Uterus (tissue), 4 donors: ENCODE results near the gene EML5. TPM values are rescaled to one million over a fixed set of nuclear protein-coding genes. Genes with fewer than 3 reads are reported as not detected.

Experiments
- DNase-seq, 2 donors: peaks; one replicate each; pipeline ENCODE4 v3.0.0-alpha.2; 2019 to 2020
- H3K27ac ChIP-seq, 2 donors: fragments of 200-600 bp; sonication (generic); 1 replicate in 1 of 2; 2 replicates in 1 of 2; pipeline ENCODE4 v1.5.1; 2016 to 2018
- H3K27me3 ChIP-seq, 2 donors: fragments of 200-600 bp; sonication (generic); one replicate each; pipeline ENCODE4 v1.5.1; 2018 to 2019; ENCODE audit warnings: control low read depth in 1 of 2
- H3K36me3 ChIP-seq, 2 donors: fragments of 200-600 bp; sonication (generic); one replicate each; pipeline ENCODE4 v1.5.1; 2019; ENCODE audit warnings: control low read depth in 1 of 2
- H3K4me1 ChIP-seq, 2 donors: fragments of 200-600 bp; sonication (generic); one replicate each; pipeline ENCODE4 v1.5.1; 2018 to 2019; ENCODE audit warnings: control low read depth in 1 of 2
- H3K4me3 ChIP-seq, 2 donors: fragments of 200-600 bp; sonication (generic); 1 replicate in 1 of 2; 2 replicates in 1 of 2; pipeline ENCODE4 v1.5.1; 2018 to 2019; ENCODE audit warnings: mild to moderate bottlenecking in 1 of 2
- H3K9me3 ChIP-seq, 2 donors: fragments of 200-600 bp; sonication (generic); one replicate each; pipeline ENCODE4 v1.5.1; 2019; ENCODE audit warnings: control low read depth in 1 of 2
- CTCF ChIP-seq, 4 experiments: fragments of 200-600 bp in 2 of 4; fragments of 450-650 bp in 2 of 4; sonication (generic) in 2 of 4; IDR thresholded peaks; one replicate each; pipeline ENCODE4 v1.5.1; 2016 to 2019; ENCODE audit warnings: antibody characterized with exemption in 4 of 4, mild to moderate bottlenecking in 2 of 4, moderate library complexity in 1 of 4
- POLR2A ChIP-seq, 2 donors: fragments of 450-650 bp; IDR thresholded peaks; one replicate each; pipeline ENCODE4 v1.6.1; 2016; ENCODE audit warnings: antibody characterized with exemption in 2 of 2, mild to moderate bottlenecking in 1 of 2, moderate library complexity in 1 of 2
- intact Hi-C: fragments of 100-400 bp; cut with DNase I; formaldehyde crosslinking; loops from one replicate; pipeline ENCODE4 v1.15.1; 2023; ENCODE audit warnings: low total_unique reads
- total RNA-seq, 4 donors: library from RNA; depleted of rRNA in 3 of 4; stranded (reverse); fragments of >200 nt in 3 of 4; gene quantifications; one replicate each; pipeline versions ENCODE4 v1.1.0 to v1.2.4, GENCODE V29; 2014 to 2023
- donor health status: DM: yes; HTN: yes; CAD: no.

EML5 gene
- total RNA-seq, 4 donors from 2014 or later: 0.26 to 4.4 (median 2.9) TPM

GRCh38 chr14:88707088-88707487, 85.7 kb downstream of the EML5 start:
- intact Hi-C loops: no loop called here
- no peaks in the 10 kb centered on the region for H3K4me1 ChIP-seq
- no peaks in the 10 kb centered on the region for H3K27me3 ChIP-seq
- no peaks in the 10 kb centered on the region for H3K36me3 ChIP-seq
- no peak for DNase-seq
- no peak overlapping the region for H3K27ac ChIP-seq
- H3K4me3 ChIP-seq: no peak overlapping the region
- H3K9me3 ChIP-seq: no peaks in the 10 kb centered on the region
- TF ChIP-seq CTCF (IDR thresholded peaks at IDR 0.05) (no peak), POLR2A (IDR thresholded peaks at IDR 0.05) (no peak)

GRCh38 chr14:88706425-88706824, 86.3 kb downstream of the EML5 start:
- Histone ChIP-seq H3K27me3 (no peaks in the 10 kb centered on the region), H3K4me1 (no peaks in the 10 kb centered on the region), H3K27ac (no peak overlapping the region), H3K4me3 (no peak overlapping the region), H3K36me3 (no peaks in the 10 kb centered on the region), H3K9me3 (no peaks in the 10 kb centered on the region)
- DNase-seq: no peak
- intact Hi-C loops: no loop called here
- TF ChIP-seq POLR2A (IDR thresholded peaks at IDR 0.05) (no peak), CTCF (IDR thresholded peaks at IDR 0.05) (no peak)

DNA sequence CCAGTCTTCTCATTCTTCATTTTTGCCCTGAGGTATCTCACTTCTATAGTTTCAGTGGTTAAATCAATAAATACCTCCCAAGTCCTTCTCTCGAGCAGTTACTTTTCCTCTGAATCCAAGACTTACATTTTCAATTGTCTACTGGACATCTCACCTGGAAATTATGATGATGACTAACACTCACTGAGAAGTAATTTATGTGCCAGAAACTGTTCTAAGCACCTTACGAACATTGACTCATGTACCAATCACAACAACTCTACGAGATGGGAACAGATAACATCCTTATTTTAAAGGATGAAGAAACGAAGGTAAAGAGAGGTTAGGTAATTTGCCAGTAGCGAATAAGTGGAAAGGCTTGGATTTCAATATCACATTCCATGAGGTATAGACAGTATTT, 94.1 kb downstream of the EML5 start:
- DNase-seq: no peak
- no peak overlapping the region for H3K4me3 ChIP-seq
- TF ChIP-seq CTCF (IDR thresholded peaks at IDR 0.05) (no peak), POLR2A (IDR thresholded peaks at IDR 0.05) (no peak)
- H3K36me3 ChIP-seq: no peaks in the 10 kb centered on the region
- intact Hi-C loops: no loop called here
- no peaks in the 10 kb centered on the region for H3K27me3 ChIP-seq
- no peak overlapping the region for H3K27ac ChIP-seq
- no peaks in the 10 kb centered on the region for H3K9me3 ChIP-seq
- no peaks in the 10 kb centered on the region for H3K4me1 ChIP-seq

DNA sequence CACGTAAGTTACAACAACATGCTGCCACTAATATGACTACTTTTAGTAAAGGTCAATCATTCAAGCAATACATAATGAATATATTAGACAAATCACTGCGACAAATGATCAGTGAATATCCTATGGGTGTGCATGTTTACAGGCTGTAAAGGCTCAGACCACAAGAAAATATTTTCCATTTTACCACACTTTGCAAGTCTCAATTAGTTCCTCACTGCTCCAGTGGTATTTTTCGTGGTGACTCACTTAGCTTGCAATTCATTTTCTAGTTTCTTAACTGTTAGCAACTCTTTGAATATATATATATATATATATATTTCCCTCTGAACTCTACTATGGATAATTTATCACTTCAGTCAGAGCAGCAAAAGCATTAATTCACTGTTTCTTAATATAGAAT, 96.9 kb downstream of the EML5 start:
- H3K27ac ChIP-seq: no peak overlapping the region
- no peaks in the 10 kb centered on the region for H3K36me3 ChIP-seq
- DNase-seq: no peak
- H3K4me3 ChIP-seq: no peak overlapping the region
- intact Hi-C loops: no loop called here
- H3K4me1 ChIP-seq: no peaks in the 10 kb centered on the region
- no peaks in the 10 kb centered on the region for H3K27me3 ChIP-seq
- no peaks in the 10 kb centered on the region for H3K9me3 ChIP-seq
- TF ChIP-seq CTCF (IDR thresholded peaks at IDR 0.05): no peak
- TF ChIP-seq POLR2A (IDR thresholded peaks at IDR 0.05): no peak

- intact Hi-C loops: no loop called here
- Histone ChIP-seq H3K27me3 (no peaks in the 10 kb centered on the region), H3K4me1 (no peaks in the 10 kb centered on the region), H3K4me3 (no peak overlapping the region), H3K27ac (no peak overlapping the region), H3K36me3 (no peaks in the 10 kb centered on the region), H3K9me3 (no peaks in the 10 kb centered on the region)
- DNase-seq: no peak
- no peak for TF ChIP-seq POLR2A (IDR thresholded peaks at IDR 0.05)
- no peak for TF ChIP-seq CTCF (IDR thresholded peaks at IDR 0.05)
These were observed 104.4 kb downstream of the EML5 start for GRCh38 chr14:88688386-88688785.
